H1 (cell line): ENCODE data around the gene DCANP1. TPM values are rescaled to one million over a fixed set of nuclear protein-coding genes. Genes with fewer than 3 reads are reported as not detected.

Source experiments
- CTCF ChIA-PET: fragments of 300-600 bp; sonication (Branson Sonifier 250); formaldehyde crosslinking; loops from one replicate; lab custom pipeline; 2021; ENCODE audit not compliant: partially characterized antibody; lab: Charles Lee
- POLR2A ChIA-PET: fragments of 300-600 bp; sonication (Branson Sonifier 250); formaldehyde crosslinking; loops from one replicate; lab custom pipeline; 2021; ENCODE audit warnings: inconsistent platforms; ENCODE audit not compliant: partially characterized antibody; lab: Charles Lee
- DNase-seq, 2 experiments: peaks; one replicate each; pipeline versions ENCODE4 v3.0.0 to v3.0.0-alpha.2; 2010 to 2022; ENCODE audit warnings: low spot score in 2 of 2, low read depth in 1 of 2, mixed read lengths in 1 of 2
- FAIRE-seq: peaks from 2 replicates; lab custom pipeline; 2011; peaks lifted over from hg19 to GRCh38; lab: Jason Lieb, UNC
- H2AFZ ChIP-seq: 2 replicates; pipeline ENCODE4 v1.8.1; 2012; ENCODE audit warnings: low read length, inconsistent platforms
- H2AK5ac ChIP-seq: 2 replicates; pipeline ENCODE4 v1.6.1; 2013; ENCODE audit warnings: low read depth, low read length
- H2BK120ac ChIP-seq: replicated peaks from 2 replicates; pipeline ENCODE3; 2013; ENCODE audit warnings: low read depth, low read length, inconsistent platforms
- H2BK12ac ChIP-seq: 2 replicates; pipeline ENCODE4 v1.6.1; 2013; ENCODE audit warnings: low read depth, low read length
- H2BK15ac ChIP-seq: 2 replicates; pipeline ENCODE4 v1.6.1; 2013; ENCODE audit warnings: low read length
- H2BK20ac ChIP-seq: 2 replicates; pipeline ENCODE4 v1.6.1; 2013; ENCODE audit warnings: low read length
- H2BK5ac ChIP-seq: 2 replicates; pipeline ENCODE4 v1.6.1; 2013; ENCODE audit warnings: low read depth, low read length
- H3K14ac ChIP-seq: 2 replicates; pipeline ENCODE4 v1.6.1; 2013; ENCODE audit warnings: inconsistent platforms; ENCODE audit not compliant: insufficient read length
- H3K18ac ChIP-seq: 2 replicates; pipeline ENCODE4 v1.6.1; 2013; ENCODE audit warnings: low read length; ENCODE audit errors: extremely low read depth
- H3K23ac ChIP-seq: 2 replicates; pipeline ENCODE4 v1.6.1; 2013; ENCODE audit warnings: inconsistent platforms; ENCODE audit not compliant: insufficient read length
- H3K23me2 ChIP-seq: 2 replicates; pipeline ENCODE4 v1.6.1; 2013; ENCODE audit warnings: low read depth, low read length
- H3K27ac ChIP-seq: 2 replicates; pipeline ENCODE4 v1.6.1; 2011; ENCODE audit warnings: low read depth, low read length, inconsistent platforms
- H3K27me3 ChIP-seq, 4 experiments: replicated peaks in 1 of 4; 1 replicate in 1 of 4; 2 replicates in 3 of 4; pipeline versions ENCODE4 v1.6.1 to v1.8.1; 2011 to 2013; ENCODE audit warnings: low read length in 3 of 4, mild to moderate bottlenecking in 3 of 4, inconsistent platforms in 2 of 4, mixed read lengths in 2 of 4, moderate library complexity in 1 of 4; ENCODE audit not compliant: control insufficient read depth in 3 of 4, insufficient read depth in 3 of 4; ENCODE audit errors: extremely low read depth in 1 of 4
- H3K36me3 ChIP-seq, 4 experiments: 2 replicates each; pipeline versions ENCODE4 v1.6.1 to v1.8.1; 2011 to 2013; ENCODE audit warnings: mild to moderate bottlenecking in 4 of 4, low read length in 3 of 4, moderate library complexity in 2 of 4, control low read depth in 1 of 4, inconsistent platforms in 1 of 4; ENCODE audit not compliant: insufficient read depth in 4 of 4, control insufficient read depth in 2 of 4
- H3K4ac ChIP-seq: replicated peaks from 2 replicates; pipeline ENCODE3; 2013; ENCODE audit warnings: low read length, low read depth, mixed read lengths, inconsistent platforms; ENCODE audit not compliant: insufficient read length
- H3K4me1 ChIP-seq, 4 experiments: replicated peaks in 1 of 4; 1 replicate in 1 of 4; 2 replicates in 3 of 4; pipeline versions ENCODE4 v1.6.1 to v1.8.1; 2011 to 2013; ENCODE audit warnings: low read length in 3 of 4, inconsistent platforms in 2 of 4, mixed read lengths in 1 of 4; ENCODE audit not compliant: insufficient read depth in 4 of 4, control insufficient read depth in 3 of 4
- H3K4me2 ChIP-seq, 2 experiments: 2 replicates each; pipeline versions ENCODE4 v1.6.1 to v1.8.1; 2011 to 2013; ENCODE audit warnings: low read depth in 2 of 2, low read length in 2 of 2, control low read depth in 1 of 2, inconsistent platforms in 1 of 2, mild to moderate bottlenecking in 1 of 2; ENCODE audit not compliant: insufficient read depth in 1 of 2
- H3K4me3 ChIP-seq, 4 experiments: fragments of 200-600, 300-600 bp in 1 of 4; sonication (generic), shearing (Covaris generic), sonication (Bioruptor Twin) in 1 of 4; 2 replicates each; pipeline versions ENCODE4 v1.5.1 to v1.8.1; 2011 to 2016; ENCODE audit warnings: low read length in 4 of 4, low read depth in 3 of 4, control low read depth in 2 of 4, inconsistent platforms in 2 of 4, mild to moderate bottlenecking in 2 of 4, mixed read lengths in 1 of 4, moderate library complexity in 1 of 4; ENCODE audit not compliant: insufficient read depth in 2 of 4; ENCODE audit errors: extremely low read depth in 1 of 4
- H3K56ac ChIP-seq: replicated peaks from 2 replicates; pipeline ENCODE3; 2013; ENCODE audit warnings: low read depth, mild to moderate bottlenecking, mixed read lengths, low read length, inconsistent platforms; ENCODE audit not compliant: insufficient read length
- H3K79me1 ChIP-seq: 2 replicates; pipeline ENCODE4 v1.6.1; 2013; ENCODE audit warnings: low read depth, low read length, control low read depth
- H3K79me2 ChIP-seq, 2 experiments: 2 replicates each; pipeline versions ENCODE4 v1.6.1 to v1.8.1; 2012 to 2013; ENCODE audit warnings: low read length in 2 of 2, mild to moderate bottlenecking in 2 of 2, inconsistent platforms in 1 of 2; ENCODE audit not compliant: insufficient read depth in 2 of 2, control insufficient read depth in 1 of 2
- H3K9ac ChIP-seq, 4 experiments: replicated peaks in 1 of 4; 1 replicate in 1 of 4; 2 replicates in 3 of 4; pipeline versions ENCODE4 v1.6.1 to v1.8.1; 2011 to 2013; ENCODE audit warnings: low read depth in 3 of 4, low read length in 3 of 4, control low read depth in 2 of 4, mild to moderate bottlenecking in 2 of 4, moderate library complexity in 2 of 4, inconsistent platforms in 1 of 4; ENCODE audit errors: extremely low read depth in 1 of 4
- H3K9me3 ChIP-seq, 2 experiments: 2 replicates each; pipeline versions ENCODE4 v1.6.1 to v1.8.1; 2012 to 2013; ENCODE audit warnings: mild to moderate bottlenecking in 2 of 2, moderate library complexity in 2 of 2, control low read depth in 1 of 2, inconsistent platforms in 1 of 2, low read depth in 1 of 2, low read length in 1 of 2, mixed read lengths in 1 of 2; ENCODE audit not compliant: insufficient read depth in 2 of 2
- H4K20me1 ChIP-seq, 2 experiments: replicated peaks in 1 of 2; 2 replicates each; pipeline versions ENCODE3 to v1.8.1; 2011 to 2013; ENCODE audit warnings: inconsistent platforms in 2 of 2, low read length in 2 of 2, mild to moderate bottlenecking in 1 of 2; ENCODE audit not compliant: insufficient read depth in 2 of 2, control insufficient read depth in 1 of 2
- H4K5ac ChIP-seq: 2 replicates; pipeline ENCODE4 v1.6.1; 2013; ENCODE audit warnings: low read length, low read depth, mixed read lengths, inconsistent platforms; ENCODE audit not compliant: insufficient read length
- H4K8ac ChIP-seq: 2 replicates; pipeline ENCODE4 v1.8.0; 2013; ENCODE audit warnings: mild to moderate bottlenecking, moderate library complexity, low read length, inconsistent platforms; ENCODE audit not compliant: insufficient read depth; ENCODE audit errors: extremely low read depth
- H4K91ac ChIP-seq: replicated peaks from 2 replicates; pipeline ENCODE3; 2013; ENCODE audit warnings: low read length, mixed read lengths, inconsistent platforms; ENCODE audit not compliant: insufficient read length
- EZH2 ChIP-seq: fragments of 200-600 bp; sonication (generic); IDR thresholded peaks from 2 replicates; pipeline ENCODE4 v1.7.1; 2012; ENCODE audit warnings: low read depth, mild to moderate bottlenecking, moderate library complexity, low read length, inconsistent platforms; ENCODE audit not compliant: severe bottlenecking
- SIX5 ChIP-seq: IDR thresholded peaks from 2 replicates; pipeline ENCODE4 v1.6.1; 2011; ENCODE audit warnings: mild to moderate bottlenecking, low read depth, low read length
- WGBS, 2 experiments: shearing (Covaris generic) in 1 of 2; methylation state at CpG; one replicate each; pipeline versions ENCODE4 v1.1.6 to v1.1.7; 2013 to 2015; ENCODE audit warnings: low lambda C conversion rate in 2 of 2, mixed read lengths in 2 of 2, inconsistent platforms in 1 of 2, low coverage in 1 of 2, missing lambda C conversion rate in 1 of 2; ENCODE audit not compliant: insufficient replicate concordance in 2 of 2, insufficient coverage in 1 of 2, insufficient read length in 1 of 2; ENCODE audit errors: extremely low coverage in 1 of 2, missing lambda C conversion rate in 1 of 2; 5-methylcytosine and 5-hydroxymethylcytosine counted together
- polyA plus RNA-seq, 7 experiments: library from polyadenylated mRNA; depleted of rRNA in 3 of 7; stranded (reverse) in 5 of 7; unstranded in 2 of 7; fragments of >200 nt in 5 of 7; fragments of 200-250 nt in 2 of 7; gene quantifications; 1 replicate in 5 of 7; 2 replicates in 1 of 7; 4 replicates in 1 of 7; pipeline versions ENCODE4 v1.2.1 to v1.2.3, GENCODE V29; 2011 to 2013; ENCODE audit warnings: missing spikeins in 2 of 7, mixed read lengths in 2 of 7
- total RNA-seq: library from RNA; stranded (reverse); fragmentation: NEBNext Ultra II Directional; extraction: Animal tissue kit (Norgen Biotek cat#: 25700); gene quantifications from 2 replicates; pipeline ENCODE4 v1.2.1, GENCODE V29; 2021

DCANP1 gene
- total and polyA plus RNA-seq, 2 of the 8 experiments (the other 6 are each of a cell fraction or from before 2014, with no cell fraction given) = not detected

- POLR2A ChIA-PET = no interaction called here
- WGBS, 2 experiments = 38% methylated on average over 1 of the region's 1 CpG; no CpG with 5 or more reads in 1 of the 2 experiments
- Histone ChIP-seq H4K20me1 (peaks cover 8 to 24% of the 10 kb centered on the region in 2 experiments), H3K23ac (no peak overlapping the region), H3K23me2 (peaks cover 22% of the 10 kb centered on the region; the same call in 1 of the 2 replicates), H4K91ac (no peak overlapping the region), H3K56ac (no peak overlapping the region), H2AFZ (no peak overlapping the region), H3K4ac (no peak overlapping the region), H3K9me3 (no peaks in the 10 kb centered on the region), H2BK12ac (0 out of 2 replicates have a peak overlapping the region, but pooled peaks have one; percentile 9), H3K36me3 (no peaks in the 10 kb centered on the region), H3K79me2 (no peaks in the 10 kb centered on the region), H4K5ac (no peak overlapping the region), H3K18ac (no peak overlapping the region), H3K4me2 (no peak overlapping the region), H3K4me3 (no peak overlapping the region), H3K27ac (no peak overlapping the region), H3K14ac (no peak overlapping the region), H2BK5ac (no peak overlapping the region), H2BK20ac (no peak overlapping the region), H3K9ac (no peak overlapping the region), H3K79me1 (no peaks in the 10 kb centered on the region), H3K27me3 (peaks cover 64 to 99% (median 96%) of the 10 kb centered on the region in 4 experiments), H2AK5ac (0 out of 2 replicates have a peak overlapping the region, but pooled peaks have one; percentile 65), H2BK15ac (0 out of 2 replicates have a peak overlapping the region, but pooled peaks have one; percentile 72), H3K4me1 (peaks cover 2 to 42% (median 27%) of the 10 kb centered on the region in 4 experiments), H4K8ac (no peak overlapping the region), H2BK120ac (no peak overlapping the region)
- CTCF ChIA-PET = interaction anchor here (0.8 to 9.9 kb wide), 16 partner anchors 9 to 114 kb away, joined by 3 to 137 read pairs (median 6); partner anchors contain the start of genes CXCL14 and NEUROG1
- no peak for DNase-seq
- TF ChIP-seq EZH2 (no peak), SIX5 (no peak)
- no peak for FAIRE-seq
Measured at GRCh38 chr5:135487037-135487395, 39.9 kb upstream of the DCANP1 start.
